ENCODE measurements around the gene SLC2A11. TPM values are rescaled to one million over a fixed set of nuclear protein-coding genes. Genes with fewer than 3 reads are reported as not detected.

Gene SLC2A11
- total RNA-seq, 2 experiments from 2014 or later, result 16.4 to 50.2 TPM

GRCh38 chr22:23832226-23833016, 25.3 kb upstream of the SLC2A11 start:
- intact Hi-C loops (cut with micrococcal nuclease; ENCODE audit: unreplicated experiment), result no loop called here
- BruUV-seq (replicated peaks), result no TSS peak
- Histone ChIP-seq H3K27ac (ENCODE audit: low read depth, low read length, poor library complexity, severe bottlenecking) (no peak overlapping the region), H3K4me2 (ENCODE audit: low read length) (no peak overlapping the region), H2AFZ (ENCODE audit: low read length) (no peak overlapping the region), H3K4me1 (ENCODE audit: insufficient read depth, low read length, poor library complexity, severe bottlenecking) (peaks cover 25% of the 10 kb centered on the region), H3K4me3 (ENCODE audit: low read depth, low read length, poor library complexity, severe bottlenecking) (no peak overlapping the region), H3K79me2 (ENCODE audit: insufficient read depth, low read depth, low read length) (no peaks in the 10 kb centered on the region; the same call in 1 of the 2 replicates), H3K9me3 (ENCODE audit: low read length) (no peaks in the 10 kb centered on the region), H4K20me1 (ENCODE audit: insufficient read depth, low read length) (no peaks in the 10 kb centered on the region), H3K36me3 (ENCODE audit: insufficient read depth, low read length) (peaks cover 94% of the 10 kb centered on the region), H3K9me2 (ENCODE audit: insufficient read depth, low read length) (no peaks in the 10 kb centered on the region)
- TF ChIP-seq EZH2phosphoT487 (IDR thresholded peaks at IDR 0.05; ENCODE audit: borderline replicate concordance, low read depth, low read length), result no peak
- TF ChIP-seq, protein P1, sequence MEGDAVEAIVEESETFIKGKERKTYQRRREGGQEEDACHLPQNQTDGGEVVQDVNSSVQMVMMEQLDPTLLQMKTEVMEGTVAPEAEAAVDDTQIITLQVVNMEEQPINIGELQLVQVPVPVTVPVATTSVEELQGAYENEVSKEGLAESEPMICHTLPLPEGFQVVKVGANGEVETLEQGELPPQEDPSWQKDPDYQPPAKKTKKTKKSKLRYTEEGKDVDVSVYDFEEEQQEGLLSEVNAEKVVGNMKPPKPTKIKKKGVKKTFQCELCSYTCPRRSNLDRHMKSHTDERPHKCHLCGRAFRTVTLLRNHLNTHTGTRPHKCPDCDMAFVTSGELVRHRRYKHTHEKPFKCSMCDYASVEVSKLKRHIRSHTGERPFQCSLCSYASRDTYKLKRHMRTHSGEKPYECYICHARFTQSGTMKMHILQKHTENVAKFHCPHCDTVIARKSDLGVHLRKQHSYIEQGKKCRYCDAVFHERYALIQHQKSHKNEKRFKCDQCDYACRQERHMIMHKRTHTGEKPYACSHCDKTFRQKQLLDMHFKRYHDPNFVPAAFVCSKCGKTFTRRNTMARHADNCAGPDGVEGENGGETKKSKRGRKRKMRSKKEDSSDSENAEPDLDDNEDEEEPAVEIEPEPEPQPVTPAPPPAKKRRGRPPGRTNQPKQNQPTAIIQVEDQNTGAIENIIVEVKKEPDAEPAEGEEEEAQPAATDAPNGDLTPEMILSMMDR (conservative IDR thresholded peaks at IDR 0.05; ENCODE audit: low read length), result no peak
- ChIA-PET POLR2A (interaction anchor here (1.0 kb wide), 1 partner anchor 30 kb away, joined by 3 read pairs; no protein-coding TSS in a partner anchor), CTCF (ENCODE audit: unreplicated experiment) (no interaction called here)
- DNase-seq (ENCODE audit: low spot score), result no peak

GRCh38 chr22:23833017-23833751, 24.5 kb upstream of the SLC2A11 start:
- H3K4me2 ChIP-seq (ENCODE audit: low read length), result no peak overlapping the region
- H3K79me2 ChIP-seq (ENCODE audit: insufficient read depth, low read depth, low read length), result no peaks in the 10 kb centered on the region; the same call in 1 of the 2 replicates
- CTCF ChIA-PET (ENCODE audit: unreplicated experiment), result no interaction called here
- H4K20me1 ChIP-seq (ENCODE audit: insufficient read depth, low read length), result no peaks in the 10 kb centered on the region
- POLR2A ChIA-PET, result no interaction called here
- H3K4me3 ChIP-seq (ENCODE audit: low read depth, low read length, poor library complexity, severe bottlenecking), result no peak overlapping the region
- no peak for DNase-seq (ENCODE audit: low spot score)
- intact Hi-C loops (cut with micrococcal nuclease; ENCODE audit: unreplicated experiment), result no loop called here
- no peak overlapping the region for H2AFZ ChIP-seq (ENCODE audit: low read length)
- TF ChIP-seq, protein P1 (conservative IDR thresholded peaks at IDR 0.05; ENCODE audit: low read length), result no peak
- TF ChIP-seq EZH2phosphoT487 (IDR thresholded peaks at IDR 0.05; ENCODE audit: borderline replicate concordance, low read depth, low read length), result no peak
- BruUV-seq (replicated peaks), result no TSS peak
- H3K4me1 ChIP-seq (ENCODE audit: insufficient read depth, low read length, poor library complexity, severe bottlenecking), result peaks cover 33% of the 10 kb centered on the region
- H3K9me3 ChIP-seq (ENCODE audit: low read length), result no peaks in the 10 kb centered on the region
- H3K9me2 ChIP-seq (ENCODE audit: insufficient read depth, low read length), result no peaks in the 10 kb centered on the region
- H3K27ac ChIP-seq (ENCODE audit: low read depth, low read length, poor library complexity, severe bottlenecking), result no peak overlapping the region
- peaks cover 94% of the 10 kb centered on the region for H3K36me3 ChIP-seq (ENCODE audit: insufficient read depth, low read length)

Data from OCI-LY7 (cell line).